ENCODE data around the gene DENR. TPM values are rescaled to one million over a fixed set of nuclear protein-coding genes. Genes with fewer than 3 reads are reported as not detected.
"Not testable (repeated sequence)": the region's sequence is repeated elsewhere in the genome, so short reads cannot be mapped to it uniquely, and the experiment has no call there.

DENR gene
- total and polyA plus RNA-seq, 7 donors: 26.4 to 44.9 (median 31.9) TPM

- Histone ChIP-seq H3K27me3 (no peaks in the 10 kb centered on the region), H3K4me3 (no peak overlapping the region), H3K4me1 (peaks cover 0 to 7% (median 6%) of the 10 kb centered on the region in 4 donors), H3K36me3 (no peaks in the 10 kb centered on the region), H3K9me3 (no peaks in the 10 kb centered on the region), H3K27ac (no peak overlapping the region)
- intact Hi-C loops (cut with DNase I): no loop called here
- WGBS, 2 donors: 77 to 81% methylated on average over 9 of the region's 9 CpGs
- no peak for DNase-seq
- TF ChIP-seq POLR2A (IDR thresholded peaks at IDR 0.05) (no peak), EP300 (IDR thresholded peaks at IDR 0.05) (no peak), CTCF (IDR thresholded peaks at IDR 0.05) (no peak)
Measured at GRCh38 chr12:122747224-122748135, 5.1 kb upstream of the DENR start.

GRCh38 chr12:122749569-122750332, 2.9 kb upstream of the DENR start:
- H3K9me3 ChIP-seq: no peaks in the 10 kb centered on the region
- H3K4me3 ChIP-seq: no peak overlapping the region
- no peak for DNase-seq
- H3K4me1 ChIP-seq: peaks cover 0 to 20% (median 16%) of the 10 kb centered on the region in 4 donors
- H3K36me3 ChIP-seq: peaks cover 0 to 5% (median 2%) of the 10 kb centered on the region in 4 donors
- no peak for TF ChIP-seq CTCF (IDR thresholded peaks at IDR 0.05)
- TF ChIP-seq EP300 (IDR thresholded peaks at IDR 0.05): no peak
- no peak for TF ChIP-seq POLR2A (IDR thresholded peaks at IDR 0.05)
- TF ChIP-seq POLR2AphosphoS5 (IDR thresholded peaks at IDR 0.05): no peak
- H3K27ac ChIP-seq: no peak overlapping the region
- intact Hi-C loops (cut with DNase I): loop anchor here (10.0 kb wide), 1 partner anchor 885 kb away; the partner anchor contains the start of genes EIF2B1 and GTF2H3
- 67 to 78% methylated on average over 6 of the region's 6 CpGs for WGBS, 2 donors
- no peaks in the 10 kb centered on the region for H3K27me3 ChIP-seq

- H3K4me3 ChIP-seq, H3K9me3 ChIP-seq, DNase-seq, H3K27me3 ChIP-seq, H3K27ac ChIP-seq, H3K36me3 ChIP-seq: not testable (repeated sequence)
- peaks cover 0 to 20% (median 16%) of the 10 kb centered on the region in 4 donors for H3K4me1 ChIP-seq
- 78 to 85% methylated on average over 17 of the region's 17 CpGs for WGBS, 2 donors
- intact Hi-C loops (cut with DNase I): loop anchor here (10.0 kb wide), 1 partner anchor 884 kb away; the partner anchor contains the start of genes EIF2B1 and GTF2H3
Measured at GRCh38 chr12:122750781-122751515, 1.7 kb upstream of the DENR start.

- peak overlapping the region; percentile 79 to 89 (median 83) for H3K27ac ChIP-seq
- no peak for TF ChIP-seq POLR2AphosphoS5 (IDR thresholded peaks at IDR 0.05)
- no peak for TF ChIP-seq POLR2A (IDR thresholded peaks at IDR 0.05)
- TF ChIP-seq EP300 (IDR thresholded peaks at IDR 0.05): no peak
- TF ChIP-seq CTCF (IDR thresholded peaks at IDR 0.05): no peak
- intact Hi-C loops (cut with DNase I): loop anchor here (2.0 to 10.0 kb wide), 2 partner anchors 116 to 882 kb away; partner anchors contain the start of genes EIF2B1 and GTF2H3
- 3 to 7% methylated on average over 5 of the region's 5 CpGs for WGBS, 2 donors
- no peaks in the 10 kb centered on the region for H3K27me3 ChIP-seq
- no peak for DNase-seq
- H3K9me3 ChIP-seq: no peaks in the 10 kb centered on the region
- peaks cover 4 to 27% (median 13%) of the 10 kb centered on the region in 4 donors for H3K36me3 ChIP-seq
- peaks cover 0 to 20% (median 16%) of the 10 kb centered on the region in 4 donors for H3K4me1 ChIP-seq
- H3K4me3 ChIP-seq: peak overlapping the region; percentile 79 to 94 (median 86)
Measured at GRCh38 chr12:122753319-122753650, 661 bp downstream of the DENR start.

Measured in sigmoid colon (tissue), 7 donors.